GM19023 (cell line): ENCODE data around the gene GLCE.
"Not testable (repeated sequence)": the region's sequence is repeated elsewhere in the genome, so short reads cannot be mapped to it uniquely, and the experiment has no call there.

ENCODE experiments used
- ATAC-seq: cut with Tn5 transposase; IDR thresholded peaks from one replicate; pipeline ENCODE4 v1.9.1; 2021; ENCODE audit warnings: mild to moderate bottlenecking, moderate library complexity; ENCODE audit not compliant: unreplicated experiment

GLCE gene

DNA sequence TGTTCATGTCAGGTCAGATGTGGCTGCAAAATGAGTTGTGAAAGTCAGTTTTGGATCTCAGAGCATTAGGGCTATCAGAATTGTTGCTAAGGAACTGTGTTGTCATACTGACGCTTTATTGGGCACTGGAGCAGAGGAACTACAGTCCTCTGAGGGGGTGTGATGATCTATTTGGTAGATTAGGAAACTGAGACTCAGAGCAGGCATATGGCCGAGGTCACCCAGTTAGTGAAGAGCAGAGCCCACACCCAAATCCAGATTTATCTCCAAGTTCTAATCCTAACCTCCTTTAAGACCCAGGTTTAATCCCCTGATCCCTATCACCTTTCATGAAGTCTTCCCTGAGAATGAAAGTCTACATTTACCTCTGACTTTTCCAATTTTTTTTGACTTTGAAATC, 25.6 kb upstream of the GLCE start:
- ATAC-seq: no peak

DNA sequence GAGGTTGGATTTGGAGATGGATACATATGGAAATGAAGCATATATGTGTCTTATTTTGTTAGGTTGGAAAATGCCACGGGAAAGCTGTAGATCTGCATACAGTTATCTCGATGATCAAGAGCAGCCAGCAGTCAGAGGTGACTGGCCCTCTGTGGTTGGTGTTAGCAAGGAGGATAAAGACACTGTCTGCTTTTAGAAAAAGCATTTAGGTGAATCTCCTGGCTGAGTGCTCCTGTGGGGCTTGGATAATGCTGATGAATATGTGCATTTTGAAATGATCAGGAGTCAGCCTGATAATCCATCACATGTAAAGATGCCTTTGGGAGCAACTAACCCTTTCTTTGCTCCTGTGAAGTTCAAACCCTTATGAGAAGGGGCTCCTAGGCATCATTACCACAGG, 24.9 kb upstream of the GLCE start:
- ATAC-seq: no peak

DNA sequence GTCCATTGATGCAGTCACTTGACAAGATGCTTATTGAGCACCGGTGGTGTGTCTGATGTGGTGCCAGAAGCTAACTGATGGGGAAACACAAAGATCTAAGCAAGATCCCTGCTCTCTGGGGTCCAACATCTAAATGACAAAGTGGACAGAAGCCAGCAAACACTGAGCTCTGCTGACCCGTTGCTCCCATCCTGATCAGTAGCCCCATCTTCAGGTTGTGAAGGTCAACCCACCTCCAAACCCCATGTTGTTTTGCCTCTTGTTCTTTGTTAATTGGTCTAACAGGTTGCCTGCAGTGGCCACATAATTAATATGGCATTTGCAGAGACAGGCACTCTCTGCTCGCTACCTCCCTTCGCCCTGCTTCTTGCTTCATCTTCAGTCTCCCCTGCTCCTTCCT, 21.5 kb upstream of the GLCE start:
- no peak for ATAC-seq

DNA sequence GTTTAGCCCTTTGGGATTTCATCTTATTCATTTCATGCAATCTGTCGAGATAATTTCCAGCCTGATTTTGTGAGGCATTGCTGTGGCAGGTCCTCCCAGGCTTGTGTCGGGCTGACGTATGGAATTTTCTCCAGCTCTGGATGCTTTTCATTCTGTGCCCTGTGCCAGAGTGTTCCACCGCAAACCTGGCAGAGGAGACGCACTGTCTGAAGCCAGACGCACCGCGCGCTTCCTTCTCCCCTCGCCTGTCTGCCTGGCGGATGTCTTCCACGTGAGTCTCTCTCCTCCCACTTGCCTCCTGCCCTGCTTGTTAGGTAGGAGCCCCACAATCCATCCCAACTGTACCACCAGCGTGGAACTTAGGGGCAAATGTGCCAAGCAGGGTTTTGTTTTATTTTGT, 20.1 kb upstream of the GLCE start:
- no peak for ATAC-seq

GRCh38 chr15:69141286-69141701, 19.1 kb upstream of the GLCE start:
- ATAC-seq: no peak

DNA sequence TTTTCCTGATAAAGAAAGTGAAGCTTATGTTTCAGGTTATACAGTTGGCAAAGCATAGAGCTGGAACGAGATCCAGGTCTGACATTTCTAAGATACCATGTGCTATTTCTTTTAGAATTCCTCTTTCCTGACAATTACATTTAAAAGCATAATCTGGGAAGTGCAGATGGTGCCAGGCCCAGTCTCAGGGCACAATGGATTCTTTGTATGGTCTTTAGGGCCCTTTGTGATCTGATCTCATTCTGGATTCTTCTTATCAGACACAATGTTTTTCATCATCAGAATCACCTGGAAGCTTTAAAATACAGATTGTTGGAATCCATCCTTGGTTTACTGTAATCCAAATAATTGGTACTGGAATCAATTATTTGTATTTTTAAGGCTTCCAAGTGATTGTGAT, 18.6 kb upstream of the GLCE start:
- ATAC-seq: no peak

GRCh38 chr15:69143756-69144436, 16.5 kb upstream of the GLCE start:
- no peak for ATAC-seq

GRCh38 chr15:69144530-69144929, 15.9 kb upstream of the GLCE start:
- no peak for ATAC-seq

DNA sequence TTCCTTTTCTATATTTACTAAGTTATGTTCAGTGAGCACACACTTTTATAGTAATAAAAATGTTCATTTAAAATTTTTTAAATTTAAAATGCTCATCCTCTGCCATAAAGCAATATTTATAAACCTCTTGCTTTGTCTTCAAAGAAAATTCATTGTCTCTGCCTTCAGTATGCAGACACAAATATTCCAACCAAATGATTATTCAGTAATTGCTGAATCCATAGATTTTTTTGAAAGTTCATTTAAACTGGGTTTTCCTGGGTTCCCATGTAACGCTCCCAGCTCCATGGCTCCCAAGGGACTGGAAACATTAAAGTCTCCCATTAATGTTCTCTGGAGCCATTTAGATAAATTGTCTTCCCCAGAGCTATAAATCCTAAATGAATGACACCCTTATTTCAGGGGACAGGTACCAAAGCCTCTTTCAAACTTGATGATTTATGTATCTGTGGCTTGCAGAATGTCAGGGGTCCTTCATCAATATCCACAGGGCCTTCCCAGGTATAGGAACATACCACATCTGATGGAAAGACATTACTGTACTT, 15.2 kb upstream of the GLCE start:
- ATAC-seq: no peak

DNA sequence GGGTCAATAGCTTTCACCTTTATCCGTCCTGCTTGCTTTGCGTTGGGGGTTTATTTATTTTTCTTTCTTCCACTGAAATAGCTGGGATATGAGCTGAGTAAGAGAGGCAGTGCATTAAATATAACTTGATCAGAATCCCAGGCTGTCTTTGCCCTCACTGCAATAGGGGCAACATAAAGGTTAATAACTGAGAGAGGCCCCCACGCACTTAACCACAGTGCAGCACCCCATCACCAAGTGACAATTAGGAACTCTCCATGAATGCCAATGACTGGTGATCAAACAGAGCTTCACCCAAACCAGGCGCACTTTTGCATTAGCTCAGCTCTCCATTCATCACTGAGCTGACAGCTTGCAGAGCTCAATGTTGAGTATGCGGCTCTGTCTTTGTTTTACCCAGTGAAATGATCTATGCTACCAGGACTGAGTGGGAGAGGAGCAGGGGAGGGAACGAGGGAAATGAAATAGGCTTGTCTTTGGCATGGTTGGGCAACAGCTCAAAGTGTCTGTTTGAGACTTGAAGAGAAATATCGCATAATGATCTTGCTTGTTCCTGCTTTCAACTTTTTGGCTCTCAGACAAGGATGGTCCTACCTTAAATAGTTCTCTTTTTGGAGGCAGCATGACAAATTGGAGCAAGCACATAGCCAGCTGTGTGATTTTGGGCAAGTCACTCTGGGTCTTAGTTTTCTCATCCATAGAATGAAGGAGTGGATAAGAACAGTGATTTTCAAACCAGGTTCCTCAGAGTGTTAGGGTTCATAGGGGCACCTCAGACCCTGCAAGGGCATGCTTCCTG, 14.5 kb upstream of the GLCE start:
- no peak for ATAC-seq

GRCh38 chr15:69146724-69147435, 13.6 kb upstream of the GLCE start:
- no peak for ATAC-seq

DNA sequence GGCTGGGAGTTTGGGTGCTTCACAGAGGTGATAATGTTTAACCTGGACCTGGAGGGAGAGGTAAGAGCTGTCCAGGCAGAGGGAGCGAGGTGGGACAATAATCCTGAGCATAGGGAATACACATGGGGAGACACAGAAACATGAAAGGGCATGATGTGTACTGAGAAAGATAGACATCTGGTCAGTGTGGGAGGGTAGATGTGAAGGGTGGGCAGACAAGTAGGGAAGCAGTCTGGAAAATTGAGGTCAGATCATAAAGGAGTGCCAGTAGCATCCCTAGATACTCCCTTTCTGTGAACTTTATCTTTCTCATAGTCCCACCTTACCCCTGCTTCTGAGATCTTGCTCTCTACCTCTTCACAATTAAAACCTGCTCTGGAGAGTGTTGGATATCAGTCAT, 12.0 kb upstream of the GLCE start:
- ATAC-seq: no peak

DNA sequence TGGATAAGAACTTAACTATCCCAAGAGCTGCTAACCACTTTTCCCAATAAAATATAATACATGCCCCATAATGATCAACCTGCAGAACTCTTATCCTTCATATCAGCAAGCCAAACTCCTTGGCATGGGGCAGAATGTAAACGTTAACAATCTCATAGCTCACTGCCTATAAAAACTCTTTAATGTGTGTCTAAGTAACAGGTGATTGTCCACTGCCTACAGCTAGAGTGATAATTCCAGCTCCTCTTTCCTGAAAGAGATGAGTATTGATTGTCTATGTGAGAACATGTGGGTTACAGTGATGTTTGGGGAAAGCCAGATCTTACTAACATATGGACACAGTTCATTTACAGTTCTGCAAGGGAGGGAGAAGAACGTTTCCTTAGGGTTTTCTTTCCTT, 11.3 kb upstream of the GLCE start:
- no peak for ATAC-seq

DNA sequence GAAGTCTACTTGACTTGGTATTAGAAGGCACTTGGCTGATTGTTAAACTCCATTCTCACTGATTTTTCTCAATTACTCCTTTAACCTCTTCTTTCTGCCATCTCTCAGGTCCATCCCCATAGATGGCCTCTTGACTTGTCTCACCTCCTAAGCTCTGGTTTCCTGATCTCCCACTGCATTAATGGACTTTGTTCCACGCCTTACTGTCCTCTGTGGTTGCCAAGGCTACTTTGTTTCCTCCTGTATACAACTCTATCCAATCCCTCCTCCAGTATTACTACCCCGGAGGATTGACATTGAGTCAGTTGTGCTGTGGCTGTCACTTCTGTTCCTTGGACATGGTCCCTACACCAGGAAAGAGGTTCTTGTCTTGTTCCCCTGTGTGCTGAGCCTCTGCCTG, 10.6 kb upstream of the GLCE start:
- no peak for ATAC-seq

GRCh38 chr15:69150336-69150735, 10.1 kb upstream of the GLCE start:
- no peak for ATAC-seq

- ATAC-seq: no peak
Observed at GRCh38 chr15:69150841-69151240, 9.6 kb upstream of the GLCE start.

GRCh38 chr15:69153046-69153445, 7.4 kb upstream of the GLCE start:
- ATAC-seq: no peak

GRCh38 chr15:69153587-69153986, 6.8 kb upstream of the GLCE start:
- ATAC-seq: not testable (repeated sequence)

DNA sequence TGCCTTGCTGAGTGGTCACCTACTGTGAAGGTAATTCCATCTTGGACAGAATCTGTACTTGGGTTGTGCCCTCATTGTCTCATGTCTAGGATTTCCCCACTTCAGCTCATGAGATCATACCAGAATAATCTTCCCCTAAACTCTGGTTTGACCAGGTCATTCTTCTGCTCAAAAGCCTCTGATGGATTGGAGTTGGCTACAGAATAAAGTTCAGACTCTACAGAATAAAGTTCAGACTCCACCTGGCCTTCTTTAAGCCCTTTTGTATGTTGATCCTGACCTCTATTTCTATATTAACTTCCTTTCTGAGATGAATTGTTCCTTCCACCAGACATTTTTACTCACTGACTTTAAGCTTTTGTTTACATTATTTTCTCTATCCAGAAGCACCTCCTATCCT, 6.4 kb upstream of the GLCE start:
- ATAC-seq: no peak

DNA sequence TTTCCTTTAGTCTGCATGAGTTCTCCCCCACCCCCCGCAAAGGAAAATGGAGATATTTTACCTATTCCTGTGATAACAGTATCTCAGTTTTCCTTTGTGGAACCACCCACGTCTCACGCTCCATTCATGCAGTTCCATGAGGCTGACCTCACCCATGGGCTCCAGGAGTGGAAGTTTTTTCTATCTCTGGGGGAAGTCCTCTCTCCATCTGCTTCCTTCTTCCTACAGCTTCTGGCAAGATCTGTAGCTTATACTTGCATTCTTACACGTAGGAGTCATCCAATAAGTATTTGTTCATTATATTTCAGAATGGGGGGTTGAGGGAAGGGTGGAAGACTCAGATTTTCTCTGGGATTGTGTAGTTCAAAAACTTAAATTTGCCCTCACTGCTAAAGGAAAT, 5.8 kb upstream of the GLCE start:
- ATAC-seq: no peak

GRCh38 chr15:69156736-69157381, 3.6 kb upstream of the GLCE start:
- ATAC-seq: no peak
